ENCODE data around the gene CCDC106.

- TF ChIP-seq POLR2AphosphoS5 (IDR thresholded peaks at IDR 0.05; ENCODE audit: borderline replicate concordance, low read depth, low read length), result no peak
- TF ChIP-seq EZH2 (IDR thresholded peaks at IDR 0.05), result no peak
- no peak for TF ChIP-seq FOXP2 (optimal IDR thresholded peaks at IDR 0.05; ENCODE audit: control extremely low read depth, extremely low read length, insufficient read depth)
These were observed 31.6 kb downstream of the CCDC106 start for GRCh38 chr19:55679343-55680257.
